HG03571 (cell line): ENCODE data around the gene MSS51.

Experiments
- ATAC-seq: cut with Tn5 transposase; IDR thresholded peaks from one replicate; pipeline ENCODE4 v1.9.1; 2021; ENCODE audit not compliant: unreplicated experiment

The MSS51 gene

DNA sequence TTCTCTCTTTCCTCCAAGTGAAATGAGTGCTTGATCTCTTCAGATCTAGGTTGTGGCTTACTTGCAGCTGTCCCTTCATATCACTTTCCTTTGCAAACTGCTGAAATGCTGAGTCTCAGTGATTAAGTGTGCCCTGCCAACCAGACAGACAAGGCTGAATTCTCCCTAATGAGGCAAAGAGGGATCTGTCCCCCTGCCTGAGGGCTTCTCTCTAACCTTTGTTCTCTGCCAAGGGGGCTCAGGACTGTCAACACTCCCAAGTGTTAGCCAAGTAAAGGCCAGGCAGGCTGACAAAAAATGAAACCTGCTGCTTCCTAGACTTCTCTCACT, at the start of gene MSS51:
MSS51 (minus strand) TSS at position 24 of the 330 bp plus-strand sequence. CDS start 5,277 bp downstream, outside the sequence.
- ATAC-seq = no peak

GRCh38 chr10:73480158-73480557, 46.8 kb upstream of the MSS51 start:
- no peak for ATAC-seq

- ATAC-seq = no peak
These were observed 45.3 kb upstream of the MSS51 start for GRCh38 chr10:73478636-73479035.

GRCh38 chr10:73471226-73471625, 37.9 kb upstream of the MSS51 start:
- no peak for ATAC-seq

GRCh38 chr10:73469579-73469978, 36.2 kb upstream of the MSS51 start:
- ATAC-seq = no peak

- ATAC-seq = no peak
These were observed 33.8 kb upstream of the MSS51 start for GRCh38 chr10:73467206-73467605.

GRCh38 chr10:73465978-73466726, 32.8 kb upstream of the MSS51 start:
- no peak for ATAC-seq

DNA sequence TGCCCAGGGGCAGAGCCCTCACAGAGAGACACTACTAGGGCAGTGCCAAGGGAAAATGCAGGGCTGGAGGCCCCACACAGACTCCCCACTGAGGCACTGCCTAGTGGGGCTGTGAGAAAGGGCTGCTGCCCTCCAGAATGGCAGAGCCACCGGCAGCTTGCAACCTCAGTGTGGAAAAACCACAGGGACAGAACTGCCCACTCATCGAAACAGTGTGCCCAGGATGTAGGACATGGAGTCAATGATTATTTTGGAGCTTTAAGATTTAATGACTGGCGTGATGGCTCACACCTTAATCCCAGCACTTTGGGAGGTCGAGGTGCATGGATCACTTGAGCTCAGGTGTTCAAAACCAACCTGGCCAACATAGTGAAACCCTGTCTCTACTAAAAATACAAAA, 27.5 kb upstream of the MSS51 start:
- ATAC-seq = no peak

GRCh38 chr10:73459683-73460314, 26.4 kb upstream of the MSS51 start:
- ATAC-seq = no peak

- no peak for ATAC-seq
These were observed 23.0 kb upstream of the MSS51 start for GRCh38 chr10:73456187-73456890.

- ATAC-seq = no peak
These were observed 15.8 kb upstream of the MSS51 start for GRCh38 chr10:73449113-73449512.

GRCh38 chr10:73448384-73448783, 15.0 kb upstream of the MSS51 start:
- no peak for ATAC-seq

- no peak for ATAC-seq
These were observed 13.6 kb upstream of the MSS51 start for GRCh38 chr10:73446926-73447325.

DNA sequence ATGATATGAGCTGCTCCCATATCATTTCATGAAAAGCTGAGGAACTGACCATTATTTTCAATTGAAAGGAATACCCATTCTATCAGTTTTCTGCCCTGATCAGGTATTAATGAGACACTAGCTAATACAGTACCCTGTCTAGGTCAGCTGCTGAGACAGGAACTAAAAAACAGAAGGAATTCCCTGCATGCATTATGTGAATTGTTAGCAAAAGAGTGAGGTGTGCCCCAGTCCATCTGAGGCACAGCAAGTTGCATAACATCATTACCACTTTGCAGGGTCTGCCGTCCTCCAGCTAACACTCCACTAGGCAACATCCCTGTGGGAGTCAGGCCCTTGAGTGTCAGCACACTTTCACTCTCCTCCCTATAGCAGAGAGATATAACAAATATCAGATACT, 11.1 kb upstream of the MSS51 start:
- ATAC-seq = no peak

- ATAC-seq = no peak
These were observed 6.4 kb upstream of the MSS51 start for GRCh38 chr10:73439605-73440312.

- ATAC-seq = no peak
These were observed 5.7 kb upstream of the MSS51 start for GRCh38 chr10:73439055-73439454.

GRCh38 chr10:73432646-73433537, 469 bp downstream of the MSS51 start:
- ATAC-seq = no peak

DNA sequence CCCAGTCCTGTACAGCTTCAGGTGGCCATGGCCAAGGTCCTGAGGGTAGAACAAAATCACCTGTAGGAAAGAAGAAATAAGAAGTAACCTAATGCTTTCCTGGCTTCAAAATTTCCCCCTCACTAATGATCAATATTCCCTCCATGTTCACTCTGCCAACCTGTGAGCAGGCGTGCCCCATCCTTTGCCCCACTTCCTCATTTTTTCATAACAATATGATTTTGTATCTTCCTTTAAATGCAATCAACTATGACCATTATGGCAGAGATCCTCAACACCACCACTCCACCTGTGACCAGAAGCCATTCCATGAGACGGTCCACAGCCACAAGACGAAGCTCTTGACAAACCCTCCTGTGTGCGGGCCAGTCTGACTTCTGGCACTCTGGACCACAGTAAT, 7.0 kb downstream of the MSS51 start:
- no peak for ATAC-seq

DNA sequence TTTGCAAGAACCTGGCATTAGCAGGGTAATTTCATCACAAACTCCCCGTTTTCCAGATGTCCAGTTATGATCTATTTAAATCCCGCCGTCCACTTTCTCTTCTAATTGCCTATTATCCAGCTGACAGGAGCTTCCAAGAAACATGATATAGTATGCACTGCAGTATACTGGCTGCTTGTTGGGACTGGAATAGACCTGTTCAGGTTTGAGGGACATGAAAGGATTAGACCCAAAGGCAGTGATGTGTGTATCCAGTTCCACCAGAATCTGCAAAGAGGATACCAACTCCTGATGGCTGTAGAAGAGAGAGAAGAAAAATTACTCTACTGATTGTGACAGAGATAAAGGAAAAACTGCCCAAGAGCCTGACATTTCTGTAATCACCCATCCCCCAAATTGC, 8.9 kb downstream of the MSS51 start:
- no peak for ATAC-seq

GRCh38 chr10:73423309-73423708, 10.1 kb downstream of the MSS51 start:
- ATAC-seq = no peak

DNA sequence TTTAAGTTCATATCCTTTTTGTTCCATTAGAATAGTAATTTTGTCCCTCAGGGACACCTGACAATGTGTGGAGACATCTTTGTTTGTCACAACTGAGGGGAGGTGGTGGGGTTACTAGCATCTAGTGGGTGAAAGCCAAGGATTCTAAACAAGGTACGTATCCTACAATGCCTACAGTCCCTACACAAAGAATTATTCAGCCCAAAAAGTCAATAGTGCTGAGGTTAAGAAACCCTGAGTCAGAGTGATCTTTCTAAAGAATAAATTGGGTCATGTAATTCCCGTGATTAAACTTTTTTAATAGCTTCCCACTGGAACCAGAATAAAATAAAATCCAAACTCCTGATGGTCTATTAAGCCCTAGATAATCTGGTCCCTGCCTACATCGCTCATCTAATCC, 16.8 kb downstream of the MSS51 start:
- ATAC-seq = no peak
